Measurements from ENCODE around the gene SHF. TPM values are rescaled to one million over a fixed set of nuclear protein-coding genes. Genes with fewer than 3 reads are reported as not detected.

SHF gene
- total RNA-seq, 1 donor, result 3.3 TPM

- no peak overlapping the region for H3K27ac ChIP-seq (ENCODE audit: low read depth, low read length)
- H3K4me3 ChIP-seq (ENCODE audit: insufficient read depth, low read length), result no peak overlapping the region
- DNase-seq (ENCODE audit: insufficient read length, low spot score, missing footprints), result peak; percentile 85
- H3K4me2 ChIP-seq (ENCODE audit: insufficient read depth, low read length), result no peak overlapping the region
- no peaks in the 10 kb centered on the region for H3K9me3 ChIP-seq (ENCODE audit: low read depth, low read length)
- H2AFZ ChIP-seq (ENCODE audit: low read length), result no peak overlapping the region
- no peaks in the 10 kb centered on the region for H3K79me2 ChIP-seq (ENCODE audit: insufficient read depth, low read length)
- no peaks in the 10 kb centered on the region for H3K36me3 ChIP-seq (ENCODE audit: insufficient read depth, low read length)
- no peaks in the 10 kb centered on the region for H4K20me1 ChIP-seq (ENCODE audit: insufficient read depth, low read length)
- H3K27me3 ChIP-seq (ENCODE audit: insufficient read depth, low read length), result peaks cover 84% of the 10 kb centered on the region
- no peak for TF ChIP-seq CTCF (IDR thresholded peaks at IDR 0.05; ENCODE audit: extremely low read depth, low read depth, low read length)
- H3K4me1 ChIP-seq (ENCODE audit: insufficient read depth, low read length), result no peaks in the 10 kb centered on the region
Observed at GRCh38 chr15:45130291-45131000, 57.3 kb downstream of the SHF start.

- Histone ChIP-seq H3K27ac (ENCODE audit: low read depth, low read length) (no peak within 1 kb of the TSS), H2AFZ (ENCODE audit: low read length) (peak within 1 kb of the TSS; percentile 26), H3K79me2 (ENCODE audit: insufficient read depth, low read length) (no peaks in the 10 kb centered on the region), H3K4me2 (ENCODE audit: insufficient read depth, low read length) (peak within 1 kb of the TSS; percentile 19), H3K36me3 (ENCODE audit: insufficient read depth, low read length) (no peaks in the 10 kb centered on the region), H3K9me3 (ENCODE audit: low read depth, low read length) (no peaks in the 10 kb centered on the region), H3K4me3 (ENCODE audit: insufficient read depth, low read length) (no peak within 1 kb of the TSS), H3K27me3 (ENCODE audit: insufficient read depth, low read length) (peaks cover 78% of the 10 kb centered on the region), H3K4me1 (ENCODE audit: insufficient read depth, low read length) (no peaks in the 10 kb centered on the region), H4K20me1 (ENCODE audit: insufficient read depth, low read length) (no peaks in the 10 kb centered on the region)
- peak; percentile 88 for DNase-seq (ENCODE audit: insufficient read length, low spot score, missing footprints)
- no peak for TF ChIP-seq CTCF (IDR thresholded peaks at IDR 0.05; ENCODE audit: extremely low read depth, low read depth, low read length)
Observed at GRCh38 chr15:45129651-45130129, 58.1 kb downstream of the SHF start, which contains the start of the genes DUOX1 and DUOXA1. DUOX1 (plus strand) TSS chr15:45129994; CDS start chr15:45131967, 1,973 bp downstream. DUOXA1 (minus strand) TSS chr15:45129879; CDS start chr15:45123014, 6,865 bp downstream.

- no peak for TF ChIP-seq CTCF (IDR thresholded peaks at IDR 0.05; ENCODE audit: extremely low read depth, low read depth, low read length)
- Histone ChIP-seq H3K4me2 (ENCODE audit: insufficient read depth, low read length) (peak overlapping the region; percentile 16), H3K27me3 (ENCODE audit: insufficient read depth, low read length) (peaks cover 75% of the 10 kb centered on the region)
Observed at GRCh38 chr15:45128971-45129639, 58.7 kb downstream of the SHF start.

More at GRCh38 chr15:45128971-45129639, 58.7 kb downstream of the SHF start:
- Histone ChIP-seq H3K36me3 (ENCODE audit: insufficient read depth, low read length) (no peaks in the 10 kb centered on the region), H3K4me3 (ENCODE audit: insufficient read depth, low read length) (no peak overlapping the region), H3K9me3 (ENCODE audit: low read depth, low read length) (no peaks in the 10 kb centered on the region), H3K4me1 (ENCODE audit: insufficient read depth, low read length) (no peaks in the 10 kb centered on the region), H2AFZ (ENCODE audit: low read length) (peak overlapping the region; percentile 26), H3K79me2 (ENCODE audit: insufficient read depth, low read length) (no peaks in the 10 kb centered on the region), H3K27ac (ENCODE audit: low read depth, low read length) (no peak overlapping the region), H4K20me1 (ENCODE audit: insufficient read depth, low read length) (no peaks in the 10 kb centered on the region)
- peak; percentile 56 for DNase-seq (ENCODE audit: insufficient read length, low spot score, missing footprints)

Measured in osteoblast (primary cell).